Measurements from ENCODE around the gene KRTCAP3.

DNA sequence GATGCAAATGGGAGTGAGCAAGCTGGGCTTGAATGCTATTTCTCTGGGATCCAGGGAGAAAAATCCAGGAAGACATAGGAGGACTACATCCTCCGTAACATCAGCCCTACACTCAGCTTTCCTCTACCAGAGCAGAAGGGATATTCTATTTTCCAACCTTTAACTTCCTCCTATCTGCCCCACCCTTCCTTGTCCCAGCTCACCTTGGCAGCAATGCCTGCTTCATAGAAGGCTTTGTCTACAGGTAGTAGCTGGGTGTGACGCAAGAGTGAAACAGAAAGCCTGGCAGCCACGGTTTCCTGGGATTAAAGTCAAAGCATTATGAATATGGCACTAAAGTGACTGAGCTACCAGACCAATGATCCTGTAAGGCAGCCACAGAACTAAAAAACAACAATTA lies 3.9 kb downstream of the KRTCAP3 start:
- TF ChIP-seq POLR2A (IDR thresholded peaks at IDR 0.05) = no peak
- TF ChIP-seq, protein P1, sequence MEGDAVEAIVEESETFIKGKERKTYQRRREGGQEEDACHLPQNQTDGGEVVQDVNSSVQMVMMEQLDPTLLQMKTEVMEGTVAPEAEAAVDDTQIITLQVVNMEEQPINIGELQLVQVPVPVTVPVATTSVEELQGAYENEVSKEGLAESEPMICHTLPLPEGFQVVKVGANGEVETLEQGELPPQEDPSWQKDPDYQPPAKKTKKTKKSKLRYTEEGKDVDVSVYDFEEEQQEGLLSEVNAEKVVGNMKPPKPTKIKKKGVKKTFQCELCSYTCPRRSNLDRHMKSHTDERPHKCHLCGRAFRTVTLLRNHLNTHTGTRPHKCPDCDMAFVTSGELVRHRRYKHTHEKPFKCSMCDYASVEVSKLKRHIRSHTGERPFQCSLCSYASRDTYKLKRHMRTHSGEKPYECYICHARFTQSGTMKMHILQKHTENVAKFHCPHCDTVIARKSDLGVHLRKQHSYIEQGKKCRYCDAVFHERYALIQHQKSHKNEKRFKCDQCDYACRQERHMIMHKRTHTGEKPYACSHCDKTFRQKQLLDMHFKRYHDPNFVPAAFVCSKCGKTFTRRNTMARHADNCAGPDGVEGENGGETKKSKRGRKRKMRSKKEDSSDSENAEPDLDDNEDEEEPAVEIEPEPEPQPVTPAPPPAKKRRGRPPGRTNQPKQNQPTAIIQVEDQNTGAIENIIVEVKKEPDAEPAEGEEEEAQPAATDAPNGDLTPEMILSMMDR (IDR thresholded peaks at IDR 0.05) = no peak
- TF ChIP-seq EP300 (IDR thresholded peaks at IDR 0.05) = no peak
